SK-N-SH treated with all-trans-retinoic acid at 6 μM for 48 hours (cell line): Measurements from ENCODE around the gene MEAF6.

Source experiments
- ATAC-seq: fragments of 200-7000 bp; cut with Tn5 transposase; 3 replicates; pipeline ENCODE4 v1.9.1; 2020; ENCODE audit warnings: mild to moderate bottlenecking, moderate library complexity
- ARNTL ChIP-seq: fragments of 450-650 bp; formaldehyde crosslinking; IDR thresholded peaks from 2 replicates; pipeline ENCODE4 v1.5.0; 2020; ENCODE audit warnings: low read depth, mild to moderate bottlenecking, moderate library complexity, borderline replicate concordance
- BACH2 ChIP-seq: fragments of 250-450 bp; sonication (Bioruptor Pico); IDR thresholded peaks from 2 replicates; pipeline ENCODE4 v1.9.0; 2021; ENCODE audit warnings: mild to moderate bottlenecking, borderline replicate concordance
- ESRRG ChIP-seq: fragments of 250-450 bp; sonication (Bioruptor Pico); IDR thresholded peaks from 2 replicates; pipeline ENCODE4 v1.6.1; 2021; ENCODE audit warnings: mild to moderate bottlenecking
- GLIS3 ChIP-seq: fragments of 250-450 bp; sonication (Bioruptor Pico); IDR thresholded peaks from 2 replicates; pipeline ENCODE4 v1.5.0; 2020; ENCODE audit warnings: mild to moderate bottlenecking, moderate library complexity
- OSR1 ChIP-seq: fragments of 250-450 bp; sonication (Bioruptor Pico); IDR thresholded peaks from 2 replicates; pipeline ENCODE4 v1.8.0; 2022; ENCODE audit warnings: moderate library complexity, mild to moderate bottlenecking, inconsistent platforms
- POU6F1 ChIP-seq: fragments of 250-450 bp; sonication (Bioruptor Pico); IDR thresholded peaks from 2 replicates; pipeline ENCODE4 v1.8.0; 2021; ENCODE audit warnings: low read depth, mild to moderate bottlenecking, moderate library complexity, borderline replicate concordance
- TCF4 ChIP-seq: fragments of 250-450 bp; sonication (Bioruptor Pico); IDR thresholded peaks from 2 replicates; pipeline ENCODE4 v1.8.0; 2021; ENCODE audit warnings: mild to moderate bottlenecking, moderate library complexity, borderline replicate concordance
- TOX ChIP-seq: fragments of 250-450 bp; sonication (Bioruptor Pico); IDR thresholded peaks from 2 replicates; pipeline ENCODE4 v1.8.0; 2021; ENCODE audit warnings: mild to moderate bottlenecking, moderate library complexity, borderline replicate concordance
- TSHZ2 ChIP-seq: fragments of 250-450 bp; sonication (Bioruptor Pico); IDR thresholded peaks from 2 replicates; pipeline ENCODE4 v1.5.0; 2020; ENCODE audit warnings: mild to moderate bottlenecking, moderate library complexity
- ZFP3 ChIP-seq: fragments of 250-450 bp; sonication (Bioruptor Pico); IDR thresholded peaks from 2 replicates; pipeline ENCODE4 v1.5.0; 2020; ENCODE audit warnings: mild to moderate bottlenecking, moderate library complexity
- ZNF565 ChIP-seq: fragments of 450-650 bp; formaldehyde crosslinking; conservative IDR thresholded peaks from 2 replicates; pipeline ENCODE4 v1.5.0; 2020; ENCODE audit warnings: low read depth, mild to moderate bottlenecking, moderate library complexity
- ZNF8 ChIP-seq: fragments of 450-650 bp; formaldehyde crosslinking; IDR thresholded peaks from 2 replicates; pipeline ENCODE4 v1.5.0; 2020; ENCODE audit warnings: mild to moderate bottlenecking, moderate library complexity
- TF ChIP-seq, protein P1 (sequence below): fragments of 250-450 bp; sonication (Bioruptor Pico); IDR thresholded peaks from 2 replicates; pipeline ENCODE4 v1.8.0; 2020; ENCODE audit warnings: mild to moderate bottlenecking, moderate library complexity, borderline replicate concordance
- TF ChIP-seq, protein P2 (sequence below): fragments of 250-450 bp; sonication (Bioruptor Pico); IDR thresholded peaks from 2 replicates; pipeline ENCODE4 v1.5.1; 2021; ENCODE audit warnings: mild to moderate bottlenecking, moderate library complexity

The MEAF6 gene

DNA sequence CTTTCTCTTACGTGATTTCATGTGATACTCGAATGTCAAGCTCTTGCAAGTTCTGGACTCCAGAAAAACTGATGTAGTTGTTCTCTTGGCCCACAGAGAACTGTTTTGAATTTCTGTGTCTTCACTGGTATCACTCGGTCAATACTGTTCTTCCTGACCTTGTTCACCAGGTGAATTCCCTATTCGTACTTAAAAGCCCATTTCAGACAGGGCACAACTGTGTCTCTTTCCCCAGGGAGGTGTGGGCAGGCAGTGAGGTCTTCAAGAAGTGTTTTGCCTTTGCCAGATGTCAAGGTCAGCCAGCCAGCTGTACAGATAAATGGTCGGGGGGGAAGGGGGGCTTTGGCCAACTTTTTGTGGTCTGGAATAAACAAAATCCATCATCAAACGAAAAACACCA is 67.7 kb downstream of the MEAF6 start:
- ATAC-seq = no peak
- TF ChIP-seq TCF4 (CRISPR knock-in tag) = no peak
- TF ChIP-seq ARNTL (CRISPR knock-in tag) = no peak

GRCh38 chr1:37442644-37443043 is 71.9 kb downstream of the MEAF6 start:
- TF ChIP-seq ZNF565 (no peak), ZNF8 (CRISPR knock-in tag) (no peak), OSR1 (no peak), TSHZ2 (CRISPR knock-in tag) (no peak), TOX (CRISPR knock-in tag) (no peak), POU6F1 (no peak), GLIS3 (CRISPR knock-in tag) (no peak), ZFP3 (CRISPR knock-in tag) (no peak), ESRRG (no peak), BACH2 (CRISPR knock-in tag) (no peak)
- TF ChIP-seq, protein P1, sequence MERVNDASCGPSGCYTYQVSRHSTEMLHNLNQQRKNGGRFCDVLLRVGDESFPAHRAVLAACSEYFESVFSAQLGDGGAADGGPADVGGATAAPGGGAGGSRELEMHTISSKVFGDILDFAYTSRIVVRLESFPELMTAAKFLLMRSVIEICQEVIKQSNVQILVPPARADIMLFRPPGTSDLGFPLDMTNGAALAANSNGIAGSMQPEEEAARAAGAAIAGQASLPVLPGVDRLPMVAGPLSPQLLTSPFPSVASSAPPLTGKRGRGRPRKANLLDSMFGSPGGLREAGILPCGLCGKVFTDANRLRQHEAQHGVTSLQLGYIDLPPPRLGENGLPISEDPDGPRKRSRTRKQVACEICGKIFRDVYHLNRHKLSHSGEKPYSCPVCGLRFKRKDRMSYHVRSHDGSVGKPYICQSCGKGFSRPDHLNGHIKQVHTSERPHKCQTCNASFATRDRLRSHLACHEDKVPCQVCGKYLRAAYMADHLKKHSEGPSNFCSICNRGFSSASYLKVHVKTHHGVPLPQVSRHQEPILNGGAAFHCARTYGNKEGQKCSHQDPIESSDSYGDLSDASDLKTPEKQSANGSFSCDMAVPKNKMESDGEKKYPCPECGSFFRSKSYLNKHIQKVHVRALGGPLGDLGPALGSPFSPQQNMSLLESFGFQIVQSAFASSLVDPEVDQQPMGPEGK = no peak
- TF ChIP-seq, protein P2, sequence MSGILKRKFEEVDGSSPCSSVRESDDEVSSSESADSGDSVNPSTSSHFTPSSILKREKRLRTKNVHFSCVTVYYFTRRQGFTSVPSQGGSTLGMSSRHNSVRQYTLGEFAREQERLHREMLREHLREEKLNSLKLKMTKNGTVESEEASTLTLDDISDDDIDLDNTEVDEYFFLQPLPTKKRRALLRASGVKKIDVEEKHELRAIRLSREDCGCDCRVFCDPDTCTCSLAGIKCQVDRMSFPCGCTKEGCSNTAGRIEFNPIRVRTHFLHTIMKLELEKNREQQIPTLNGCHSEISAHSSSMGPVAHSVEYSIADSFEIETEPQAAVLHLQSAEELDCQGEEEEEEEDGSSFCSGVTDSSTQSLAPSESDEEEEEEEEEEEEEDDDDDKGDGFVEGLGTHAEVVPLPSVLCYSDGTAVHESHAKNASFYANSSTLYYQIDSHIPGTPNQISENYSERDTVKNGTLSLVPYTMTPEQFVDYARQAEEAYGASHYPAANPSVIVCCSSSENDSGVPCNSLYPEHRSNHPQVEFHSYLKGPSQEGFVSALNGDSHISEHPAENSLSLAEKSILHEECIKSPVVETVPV (CRISPR knock-in tag) = no peak
- no peak for ATAC-seq
